ENCODE measurements around the gene JMJD7.

DNA sequence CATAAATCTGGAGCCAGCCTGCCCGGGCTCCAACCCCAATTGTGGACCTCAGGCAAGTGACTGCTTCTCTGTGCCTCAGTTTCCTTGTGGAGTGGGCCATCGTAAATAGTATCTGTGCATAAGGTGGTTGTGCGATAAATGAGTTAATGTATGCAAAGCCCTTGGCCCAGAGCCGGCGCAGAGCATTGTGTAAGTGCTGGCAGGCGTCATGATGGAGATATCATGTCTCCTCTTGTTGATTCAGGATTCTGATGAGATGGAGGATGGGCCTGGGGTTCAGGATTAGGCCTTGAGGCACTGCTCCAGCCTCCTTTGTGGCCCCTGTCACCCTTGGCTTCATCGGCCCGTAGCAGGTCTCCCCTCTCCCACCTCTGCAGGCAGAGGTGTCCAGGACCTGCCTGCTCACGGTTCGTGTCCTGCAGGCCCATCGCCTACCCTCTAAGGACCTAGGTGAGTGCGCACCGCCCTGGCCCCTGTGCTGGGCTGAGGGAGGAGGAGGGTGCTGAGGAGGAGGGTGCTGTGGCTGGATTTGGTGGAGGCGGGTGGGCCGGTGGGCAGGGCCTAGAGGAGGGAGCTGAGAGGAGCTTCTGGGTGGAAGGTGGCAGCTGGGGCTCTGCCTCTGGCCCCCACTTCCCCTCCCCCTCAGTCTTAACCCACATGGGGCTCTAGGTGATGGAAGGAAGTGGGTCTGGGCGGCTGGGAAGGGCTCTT, 12.0 kb downstream of the JMJD7 start:
- TF ChIP-seq POLR2A (IDR thresholded peaks at IDR 0.05) (no peak), POLR2AphosphoS5 (IDR thresholded peaks at IDR 0.05) (no peak)
- TF ChIP-seq, protein P1, sequence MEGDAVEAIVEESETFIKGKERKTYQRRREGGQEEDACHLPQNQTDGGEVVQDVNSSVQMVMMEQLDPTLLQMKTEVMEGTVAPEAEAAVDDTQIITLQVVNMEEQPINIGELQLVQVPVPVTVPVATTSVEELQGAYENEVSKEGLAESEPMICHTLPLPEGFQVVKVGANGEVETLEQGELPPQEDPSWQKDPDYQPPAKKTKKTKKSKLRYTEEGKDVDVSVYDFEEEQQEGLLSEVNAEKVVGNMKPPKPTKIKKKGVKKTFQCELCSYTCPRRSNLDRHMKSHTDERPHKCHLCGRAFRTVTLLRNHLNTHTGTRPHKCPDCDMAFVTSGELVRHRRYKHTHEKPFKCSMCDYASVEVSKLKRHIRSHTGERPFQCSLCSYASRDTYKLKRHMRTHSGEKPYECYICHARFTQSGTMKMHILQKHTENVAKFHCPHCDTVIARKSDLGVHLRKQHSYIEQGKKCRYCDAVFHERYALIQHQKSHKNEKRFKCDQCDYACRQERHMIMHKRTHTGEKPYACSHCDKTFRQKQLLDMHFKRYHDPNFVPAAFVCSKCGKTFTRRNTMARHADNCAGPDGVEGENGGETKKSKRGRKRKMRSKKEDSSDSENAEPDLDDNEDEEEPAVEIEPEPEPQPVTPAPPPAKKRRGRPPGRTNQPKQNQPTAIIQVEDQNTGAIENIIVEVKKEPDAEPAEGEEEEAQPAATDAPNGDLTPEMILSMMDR (IDR thresholded peaks at IDR 0.05 in 8 of 11, conservative IDR thresholded peaks at IDR 0.05 in 3 of 11) = no peak
